GM23338 (cell line): Measurements from ENCODE around the gene UBL4A. TPM values are rescaled to one million over a fixed set of nuclear protein-coding genes. Genes with fewer than 3 reads are reported as not detected.

Experiments
- ATAC-seq: fragments of 200-7000 bp; cut with Tn5 transposase; 3 replicates; pipeline ENCODE4 v1.9.1; 2020
- DNase-seq: peaks from one replicate; pipeline ENCODE4 v3.0.0-alpha.2; 2015; ENCODE audit warnings: low spot score
- H2AFZ ChIP-seq: fragments of 200-600 bp; sonication (generic); 2 replicates; pipeline ENCODE4 v1.8.0; 2016; ENCODE audit warnings: antibody characterized with exemption, mild to moderate bottlenecking, moderate library complexity
- H3F3A ChIP-seq: fragments of 200-600 bp; sonication (generic); replicated peaks from 2 replicates; pipeline ENCODE4 v1.8.0; 2017; ENCODE audit warnings: antibody characterized with exemption, mixed run types, low read depth
- H3K27ac ChIP-seq: fragments of 200-600 bp; sonication (generic); 2 replicates; pipeline ENCODE4 v1.6.1; 2016; ENCODE audit warnings: low read depth
- H3K27me3 ChIP-seq: fragments of 200-600 bp; sonication (generic); 2 replicates; pipeline ENCODE4 v1.8.0; 2016; ENCODE audit warnings: mild to moderate bottlenecking, mixed run types, moderate library complexity; ENCODE audit not compliant: insufficient read depth
- H3K36me3 ChIP-seq: fragments of 200-600 bp; sonication (generic); 2 replicates; pipeline ENCODE4 v1.8.0; 2016; ENCODE audit warnings: mild to moderate bottlenecking; ENCODE audit not compliant: insufficient read depth
- H3K4me1 ChIP-seq: fragments of 200-600 bp; sonication (generic); 2 replicates; pipeline ENCODE4 v1.8.0; 2016; ENCODE audit warnings: mild to moderate bottlenecking, moderate library complexity; ENCODE audit not compliant: insufficient read depth
- H3K4me2 ChIP-seq: fragments of 200-600 bp; sonication (generic); 2 replicates; pipeline ENCODE4 v1.7.1; 2017; ENCODE audit warnings: mixed run types
- H3K4me3 ChIP-seq: fragments of 200-600 bp; sonication (generic); 2 replicates; pipeline ENCODE4 v1.6.1; 2016; ENCODE audit warnings: mixed run types
- H3K79me2 ChIP-seq: fragments of 200-600 bp; sonication (generic); replicated peaks from 2 replicates; pipeline ENCODE4 v1.8.0; 2017; ENCODE audit warnings: mild to moderate bottlenecking; ENCODE audit not compliant: insufficient read depth
- H3K9me2 ChIP-seq: fragments of 200-600 bp; sonication (generic); 2 replicates; pipeline ENCODE4 v1.8.0; 2017; ENCODE audit not compliant: insufficient read depth
- H4K20me1 ChIP-seq: fragments of 200-600 bp; sonication (generic); replicated peaks from 2 replicates; pipeline ENCODE4 v1.8.0; 2017; ENCODE audit warnings: mild to moderate bottlenecking; ENCODE audit not compliant: insufficient read depth
- H3K27ac Mint-ChIP-seq: 2 replicates; pipeline ENCODE4 v1.8.0; 2020; ENCODE audit warnings: inconsistent platforms, mild to moderate bottlenecking, moderate library complexity, mixed read lengths
- H3K27me3 Mint-ChIP-seq: 3 replicates; pipeline ENCODE4 v1.8.0; 2022; ENCODE audit warnings: low read depth, mild to moderate bottlenecking, moderate library complexity, mixed read lengths, inconsistent platforms; ENCODE audit not compliant: insufficient read depth, poor library complexity
- H3K36me3 Mint-ChIP-seq: 3 replicates; pipeline ENCODE4 v1.8.0; 2021; ENCODE audit warnings: low read depth, mild to moderate bottlenecking, inconsistent platforms, moderate library complexity, mixed read lengths
- H3K4me1 Mint-ChIP-seq: 3 replicates; pipeline ENCODE4 v1.8.0; 2020; ENCODE audit warnings: mild to moderate bottlenecking, inconsistent platforms, mixed read lengths
- H3K4me3 Mint-ChIP-seq: 3 replicates; pipeline ENCODE4 v1.8.0; 2021; ENCODE audit warnings: moderate library complexity, mild to moderate bottlenecking, inconsistent platforms, mixed read lengths
- H3K9me3 Mint-ChIP-seq: 3 replicates; pipeline ENCODE4 v1.8.0; 2020; ENCODE audit warnings: moderate library complexity, mild to moderate bottlenecking, inconsistent platforms, mixed read lengths
- CREB1 ChIP-seq: fragments of 250-450 bp; sonication (Bioruptor Pico); IDR thresholded peaks from 2 replicates; pipeline ENCODE4 v1.5.0; 2020; ENCODE audit warnings: low read depth, mild to moderate bottlenecking, moderate library complexity
- EZH2phosphoT487 ChIP-seq: fragments of 200-600 bp; sonication (generic); IDR thresholded peaks from one replicate; pipeline ENCODE4 v1.8.1; 2018; ENCODE audit warnings: antibody characterized with exemption; ENCODE audit not compliant: unreplicated experiment
- JUNB ChIP-seq: IDR thresholded peaks from one replicate; pipeline ENCODE4 v1.6.1; 2016; ENCODE audit warnings: antibody characterized with exemption; ENCODE audit not compliant: unreplicated experiment
- NANOG ChIP-seq: IDR thresholded peaks from 2 replicates; pipeline ENCODE4 v1.6.1; 2016; ENCODE audit warnings: antibody characterized with exemption, borderline replicate concordance
- POLR2AphosphoS5 ChIP-seq: IDR thresholded peaks from 2 replicates; pipeline ENCODE4 v1.6.1; 2016; ENCODE audit warnings: antibody characterized with exemption, low read depth
- STAT1 ChIP-seq: IDR thresholded peaks from one replicate; pipeline ENCODE4 v1.6.1; 2016; ENCODE audit warnings: antibody characterized with exemption; ENCODE audit not compliant: unreplicated experiment
- ZNF114 ChIP-seq: fragments of 250-450 bp; sonication (Bioruptor Pico); IDR thresholded peaks from 2 replicates; pipeline ENCODE4 v1.5.0; 2020; ENCODE audit warnings: mild to moderate bottlenecking, moderate library complexity
- ZNF331 ChIP-seq: fragments of 250-450 bp; sonication (Bioruptor Pico); IDR thresholded peaks from 2 replicates; pipeline ENCODE4 v1.5.0; 2020; ENCODE audit warnings: low read depth, mild to moderate bottlenecking, moderate library complexity
- polyA plus RNA-seq: library from polyadenylated mRNA; unstranded; fragments of >200 nt; fragmentation: Nextera tagmentation; extraction: Ambion mirVana; gene quantifications from 2 replicates; pipeline ENCODE4 v1.2.1, GENCODE V29; 2016
- total RNA-seq: library from RNA; depleted of rRNA; stranded (reverse); fragments of >200 nt; shearing (Covaris generic); gene quantifications from 2 replicates; pipeline ENCODE4 v1.2.3, GENCODE V29; 2014
- TF ChIP-seq, protein P1 (sequence below): fragments of 250-450 bp; sonication (Bioruptor Pico); IDR thresholded peaks from 2 replicates; pipeline ENCODE4 v1.5.0; 2020; ENCODE audit warnings: mild to moderate bottlenecking, moderate library complexity
- TF ChIP-seq, protein P2 (sequence below): IDR thresholded peaks from 2 replicates; pipeline ENCODE4 v1.6.1; 2016; ENCODE audit warnings: antibody characterized with exemption
- TF ChIP-seq, protein P3 (sequence below), 2 experiments: fragments of 200-600 bp in 1 of 2; sonication (generic) in 1 of 2; conservative IDR thresholded peaks; 2 replicates each; pipeline versions ENCODE4 v1.5.1 to v1.6.1; 2016 to 2017; ENCODE audit warnings: antibody characterized with exemption in 2 of 2, low read depth in 2 of 2, mild to moderate bottlenecking in 2 of 2, moderate library complexity in 1 of 2
- TF ChIP-seq, protein P4 (sequence below): IDR thresholded peaks from one replicate; pipeline ENCODE4 v1.6.1; 2018; ENCODE audit warnings: antibody characterized with exemption; ENCODE audit not compliant: unreplicated experiment

The UBL4A gene
- total and polyA plus RNA-seq, 2 experiments from 2014 or later, result 15.6 to 43.7 TPM

DNA sequence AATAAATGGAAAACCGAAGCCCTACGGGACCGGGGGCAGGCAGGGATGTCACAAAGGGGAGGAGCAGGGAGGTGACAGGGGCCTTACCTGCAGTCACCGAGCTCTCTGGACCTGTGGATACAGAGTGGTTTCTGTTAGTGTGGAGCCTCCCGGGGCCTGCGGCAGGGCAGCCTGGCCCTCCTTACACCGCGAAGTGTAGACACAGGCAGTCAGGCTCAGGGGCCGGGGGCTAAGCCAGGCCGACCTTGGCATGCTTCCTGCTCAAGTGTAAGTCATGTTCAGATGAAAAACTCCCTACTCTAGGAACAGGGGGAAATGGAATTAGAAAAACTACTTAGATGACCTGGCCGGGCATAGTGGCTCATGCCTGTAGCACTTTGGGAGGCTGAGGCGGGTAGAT lies 25.3 kb upstream of the UBL4A start:
- peaks cover 4% of the 10 kb centered on the region; the same call in 1 of the 3 replicates for H3K4me1 Mint-ChIP-seq
- no peaks in the 10 kb centered on the region for H3K9me3 Mint-ChIP-seq
- H3K4me1 ChIP-seq, result no peaks in the 10 kb centered on the region
- no peaks in the 10 kb centered on the region for H3K9me2 ChIP-seq
- H3K27ac Mint-ChIP-seq, result no peak overlapping the region
- ATAC-seq, result no peak
- no peaks in the 10 kb centered on the region for H3K27me3 ChIP-seq
- peaks cover 6% of the 10 kb centered on the region for H3K27me3 Mint-ChIP-seq
- peaks cover 11% of the 10 kb centered on the region; the same call in 2 of the 3 replicates for H3K36me3 Mint-ChIP-seq
- H3K36me3 ChIP-seq, result no peaks in the 10 kb centered on the region
- no peak overlapping the region for H3K4me3 Mint-ChIP-seq
- no peaks in the 10 kb centered on the region for H3K79me2 ChIP-seq
- TF ChIP-seq, protein P1, sequence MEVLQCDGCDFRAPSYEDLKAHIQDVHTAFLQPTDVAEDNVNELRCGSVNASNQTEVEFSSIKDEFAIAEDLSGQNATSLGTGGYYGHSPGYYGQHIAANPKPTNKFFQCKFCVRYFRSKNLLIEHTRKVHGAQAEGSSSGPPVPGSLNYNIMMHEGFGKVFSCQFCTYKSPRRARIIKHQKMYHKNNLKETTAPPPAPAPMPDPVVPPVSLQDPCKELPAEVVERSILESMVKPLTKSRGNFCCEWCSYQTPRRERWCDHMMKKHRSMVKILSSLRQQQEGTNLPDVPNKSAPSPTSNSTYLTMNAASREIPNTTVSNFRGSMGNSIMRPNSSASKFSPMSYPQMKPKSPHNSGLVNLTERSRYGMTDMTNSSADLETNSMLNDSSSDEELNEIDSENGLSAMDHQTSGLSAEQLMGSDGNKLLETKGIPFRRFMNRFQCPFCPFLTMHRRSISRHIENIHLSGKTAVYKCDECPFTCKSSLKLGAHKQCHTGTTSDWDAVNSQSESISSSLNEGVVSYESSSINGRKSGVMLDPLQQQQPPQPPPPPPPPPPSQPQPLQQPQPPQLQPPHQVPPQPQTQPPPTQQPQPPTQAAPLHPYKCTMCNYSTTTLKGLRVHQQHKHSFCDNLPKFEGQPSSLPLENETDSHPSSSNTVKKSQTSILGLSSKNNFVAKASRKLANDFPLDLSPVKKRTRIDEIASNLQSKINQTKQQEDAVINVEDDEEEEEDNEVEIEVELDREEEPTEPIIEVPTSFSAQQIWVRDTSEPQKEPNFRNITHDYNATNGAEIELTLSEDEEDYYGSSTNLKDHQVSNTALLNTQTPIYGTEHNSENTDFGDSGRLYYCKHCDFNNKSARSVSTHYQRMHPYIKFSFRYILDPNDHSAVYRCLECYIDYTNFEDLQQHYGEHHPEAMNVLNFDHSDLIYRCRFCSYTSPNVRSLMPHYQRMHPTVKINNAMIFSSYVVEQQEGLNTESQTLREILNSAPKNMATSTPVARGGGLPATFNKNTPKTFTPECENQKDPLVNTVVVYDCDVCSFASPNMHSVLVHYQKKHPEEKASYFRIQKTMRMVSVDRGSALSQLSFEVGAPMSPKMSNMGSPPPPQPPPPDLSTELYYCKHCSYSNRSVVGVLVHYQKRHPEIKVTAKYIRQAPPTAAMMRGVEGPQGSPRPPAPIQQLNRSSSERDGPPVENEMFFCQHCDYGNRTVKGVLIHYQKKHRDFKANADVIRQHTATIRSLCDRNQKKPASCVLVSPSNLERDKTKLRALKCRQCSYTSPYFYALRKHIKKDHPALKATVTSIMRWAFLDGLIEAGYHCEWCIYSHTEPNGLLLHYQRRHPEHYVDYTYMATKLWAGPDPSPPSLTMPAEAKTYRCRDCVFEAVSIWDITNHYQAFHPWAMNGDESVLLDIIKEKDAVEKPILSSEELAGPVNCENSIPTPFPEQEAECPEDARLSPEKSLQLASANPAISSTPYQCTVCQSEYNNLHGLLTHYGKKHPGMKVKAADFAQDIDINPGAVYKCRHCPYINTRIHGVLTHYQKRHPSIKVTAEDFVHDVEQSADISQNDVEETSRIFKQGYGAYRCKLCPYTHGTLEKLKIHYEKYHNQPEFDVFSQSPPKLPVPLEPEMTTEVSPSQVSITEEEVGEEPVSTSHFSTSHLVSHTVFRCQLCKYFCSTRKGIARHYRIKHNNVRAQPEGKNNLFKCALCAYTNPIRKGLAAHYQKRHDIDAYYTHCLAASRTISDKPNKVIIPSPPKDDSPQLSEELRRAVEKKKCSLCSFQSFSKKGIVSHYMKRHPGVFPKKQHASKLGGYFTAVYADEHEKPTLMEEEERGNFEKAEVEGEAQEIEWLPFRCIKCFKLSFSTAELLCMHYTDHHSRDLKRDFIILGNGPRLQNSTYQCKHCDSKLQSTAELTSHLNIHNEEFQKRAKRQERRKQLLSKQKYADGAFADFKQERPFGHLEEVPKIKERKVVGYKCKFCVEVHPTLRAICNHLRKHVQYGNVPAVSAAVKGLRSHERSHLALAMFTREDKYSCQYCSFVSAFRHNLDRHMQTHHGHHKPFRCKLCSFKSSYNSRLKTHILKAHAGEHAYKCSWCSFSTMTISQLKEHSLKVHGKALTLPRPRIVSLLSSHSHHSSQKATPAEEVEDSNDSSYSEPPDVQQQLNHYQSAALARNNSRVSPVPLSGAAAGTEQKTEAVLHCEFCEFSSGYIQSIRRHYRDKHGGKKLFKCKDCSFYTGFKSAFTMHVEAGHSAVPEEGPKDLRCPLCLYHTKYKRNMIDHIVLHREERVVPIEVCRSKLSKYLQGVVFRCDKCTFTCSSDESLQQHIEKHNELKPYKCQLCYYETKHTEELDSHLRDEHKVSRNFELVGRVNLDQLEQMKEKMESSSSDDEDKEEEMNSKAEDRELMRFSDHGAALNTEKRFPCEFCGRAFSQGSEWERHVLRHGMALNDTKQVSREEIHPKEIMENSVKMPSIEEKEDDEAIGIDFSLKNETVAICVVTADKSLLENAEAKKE (CRISPR knock-in tag), result no peak
- TF ChIP-seq, protein P2, sequence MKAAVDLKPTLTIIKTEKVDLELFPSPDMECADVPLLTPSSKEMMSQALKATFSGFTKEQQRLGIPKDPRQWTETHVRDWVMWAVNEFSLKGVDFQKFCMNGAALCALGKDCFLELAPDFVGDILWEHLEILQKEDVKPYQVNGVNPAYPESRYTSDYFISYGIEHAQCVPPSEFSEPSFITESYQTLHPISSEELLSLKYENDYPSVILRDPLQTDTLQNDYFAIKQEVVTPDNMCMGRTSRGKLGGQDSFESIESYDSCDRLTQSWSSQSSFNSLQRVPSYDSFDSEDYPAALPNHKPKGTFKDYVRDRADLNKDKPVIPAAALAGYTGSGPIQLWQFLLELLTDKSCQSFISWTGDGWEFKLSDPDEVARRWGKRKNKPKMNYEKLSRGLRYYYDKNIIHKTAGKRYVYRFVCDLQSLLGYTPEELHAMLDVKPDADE, result no peak
- TF ChIP-seq EZH2phosphoT487, result no peak
- no peak for TF ChIP-seq JUNB
- TF ChIP-seq POLR2AphosphoS5, result no peak
- no peak for TF ChIP-seq CREB1 (CRISPR knock-in tag)
- TF ChIP-seq, protein P3, sequence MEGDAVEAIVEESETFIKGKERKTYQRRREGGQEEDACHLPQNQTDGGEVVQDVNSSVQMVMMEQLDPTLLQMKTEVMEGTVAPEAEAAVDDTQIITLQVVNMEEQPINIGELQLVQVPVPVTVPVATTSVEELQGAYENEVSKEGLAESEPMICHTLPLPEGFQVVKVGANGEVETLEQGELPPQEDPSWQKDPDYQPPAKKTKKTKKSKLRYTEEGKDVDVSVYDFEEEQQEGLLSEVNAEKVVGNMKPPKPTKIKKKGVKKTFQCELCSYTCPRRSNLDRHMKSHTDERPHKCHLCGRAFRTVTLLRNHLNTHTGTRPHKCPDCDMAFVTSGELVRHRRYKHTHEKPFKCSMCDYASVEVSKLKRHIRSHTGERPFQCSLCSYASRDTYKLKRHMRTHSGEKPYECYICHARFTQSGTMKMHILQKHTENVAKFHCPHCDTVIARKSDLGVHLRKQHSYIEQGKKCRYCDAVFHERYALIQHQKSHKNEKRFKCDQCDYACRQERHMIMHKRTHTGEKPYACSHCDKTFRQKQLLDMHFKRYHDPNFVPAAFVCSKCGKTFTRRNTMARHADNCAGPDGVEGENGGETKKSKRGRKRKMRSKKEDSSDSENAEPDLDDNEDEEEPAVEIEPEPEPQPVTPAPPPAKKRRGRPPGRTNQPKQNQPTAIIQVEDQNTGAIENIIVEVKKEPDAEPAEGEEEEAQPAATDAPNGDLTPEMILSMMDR (conservative IDR thresholded peaks at IDR 0.05; ENCODE audit: low read depth in 2 of 2), result no peak
- TF ChIP-seq NANOG, result no peak
- TF ChIP-seq ZNF331, result no peak
- TF ChIP-seq, protein P4, sequence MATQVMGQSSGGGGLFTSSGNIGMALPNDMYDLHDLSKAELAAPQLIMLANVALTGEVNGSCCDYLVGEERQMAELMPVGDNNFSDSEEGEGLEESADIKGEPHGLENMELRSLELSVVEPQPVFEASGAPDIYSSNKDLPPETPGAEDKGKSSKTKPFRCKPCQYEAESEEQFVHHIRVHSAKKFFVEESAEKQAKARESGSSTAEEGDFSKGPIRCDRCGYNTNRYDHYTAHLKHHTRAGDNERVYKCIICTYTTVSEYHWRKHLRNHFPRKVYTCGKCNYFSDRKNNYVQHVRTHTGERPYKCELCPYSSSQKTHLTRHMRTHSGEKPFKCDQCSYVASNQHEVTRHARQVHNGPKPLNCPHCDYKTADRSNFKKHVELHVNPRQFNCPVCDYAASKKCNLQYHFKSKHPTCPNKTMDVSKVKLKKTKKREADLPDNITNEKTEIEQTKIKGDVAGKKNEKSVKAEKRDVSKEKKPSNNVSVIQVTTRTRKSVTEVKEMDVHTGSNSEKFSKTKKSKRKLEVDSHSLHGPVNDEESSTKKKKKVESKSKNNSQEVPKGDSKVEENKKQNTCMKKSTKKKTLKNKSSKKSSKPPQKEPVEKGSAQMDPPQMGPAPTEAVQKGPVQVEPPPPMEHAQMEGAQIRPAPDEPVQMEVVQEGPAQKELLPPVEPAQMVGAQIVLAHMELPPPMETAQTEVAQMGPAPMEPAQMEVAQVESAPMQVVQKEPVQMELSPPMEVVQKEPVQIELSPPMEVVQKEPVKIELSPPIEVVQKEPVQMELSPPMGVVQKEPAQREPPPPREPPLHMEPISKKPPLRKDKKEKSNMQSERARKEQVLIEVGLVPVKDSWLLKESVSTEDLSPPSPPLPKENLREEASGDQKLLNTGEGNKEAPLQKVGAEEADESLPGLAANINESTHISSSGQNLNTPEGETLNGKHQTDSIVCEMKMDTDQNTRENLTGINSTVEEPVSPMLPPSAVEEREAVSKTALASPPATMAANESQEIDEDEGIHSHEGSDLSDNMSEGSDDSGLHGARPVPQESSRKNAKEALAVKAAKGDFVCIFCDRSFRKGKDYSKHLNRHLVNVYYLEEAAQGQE, result no peak
- no peak for TF ChIP-seq STAT1
- TF ChIP-seq ZNF114 (CRISPR knock-in tag), result no peak
- no peak overlapping the region for H2AFZ ChIP-seq
- no peak overlapping the region for H3K4me3 ChIP-seq
- no peaks in the 10 kb centered on the region for H3F3A ChIP-seq
- no peak overlapping the region for H3K27ac ChIP-seq
- DNase-seq, result no peak
- H3K4me2 ChIP-seq, result no peak overlapping the region
- H4K20me1 ChIP-seq, result no peaks in the 10 kb centered on the region
